Hematopoietic multipotent progenitor cell treated with erythropoietin and hydrocortisone succinate and interleukin-3 and kit ligand, for 15 days (in vitro differentiated cells): Measurements from ENCODE around the gene CDH16.
"Not testable (repeated sequence)": the region's sequence is repeated elsewhere in the genome, so short reads cannot be mapped to it uniquely, and the experiment has no call there.

Source experiments
- DNase-seq: peaks from one replicate; pipeline ENCODE4 v3.0.0-alpha.2; 2015; ENCODE audit warnings: low spot score

CDH16 gene

GRCh38 chr16:66918803-66919568 is at the start of gene CDH16:
Gene CDH16, minus strand, starts transcription at chr16:66918885. Its CDS starts 820 bp downstream, at chr16:66918065.
- DNase-seq: no peak

GRCh38 chr16:66964049-66964448 is 45.4 kb upstream of the CDH16 start:
- DNase-seq: no peak

GRCh38 chr16:66961914-66962313 is 43.2 kb upstream of the CDH16 start:
- DNase-seq: no peak

- DNase-seq: peak; percentile 52
These were observed 42.5 kb upstream of the CDH16 start, which contains the start of gene CES3 for GRCh38 chr16:66961065-66961744. Gene CES3, plus strand, starts transcription at chr16:66961266. Its CDS starts 42 bp downstream, at chr16:66961308.

- no peak for DNase-seq
These were observed 41.6 kb upstream of the CDH16 start for GRCh38 chr16:66960270-66960669.

- DNase-seq: no peak
These were observed 41.0 kb upstream of the CDH16 start for GRCh38 chr16:66959704-66960161.

GRCh38 chr16:66958857-66959703 is 40.4 kb upstream of the CDH16 start:
- DNase-seq: no peak

GRCh38 chr16:66956154-66956457 is 37.4 kb upstream of the CDH16 start:
- DNase-seq: not testable (repeated sequence)

GRCh38 chr16:66955363-66956153 is 36.9 kb upstream of the CDH16 start:
- DNase-seq: not testable (repeated sequence)

- peak; percentile 65 for DNase-seq
These were observed 35.5 kb upstream of the CDH16 start for GRCh38 chr16:66954097-66954659.

- no peak for DNase-seq
These were observed 34.9 kb upstream of the CDH16 start for GRCh38 chr16:66953462-66954096.

GRCh38 chr16:66952430-66953110 is 33.9 kb upstream of the CDH16 start:
- DNase-seq: no peak

- DNase-seq: no peak
These were observed 32.5 kb upstream of the CDH16 start for GRCh38 chr16:66950971-66951790.

- DNase-seq: no peak
These were observed 31.8 kb upstream of the CDH16 start for GRCh38 chr16:66950437-66950836.

GRCh38 chr16:66949472-66949871 is 30.8 kb upstream of the CDH16 start:
- DNase-seq: no peak

GRCh38 chr16:66948837-66949225 is 30.1 kb upstream of the CDH16 start:
- DNase-seq: no peak

GRCh38 chr16:66948134-66948836 is 29.6 kb upstream of the CDH16 start:
- DNase-seq: no peak

GRCh38 chr16:66947302-66948065 is 28.8 kb upstream of the CDH16 start:
- DNase-seq: peak; percentile 84
